KMS-11 (cell line): ENCODE data around the gene STK32C.
"Not testable (repeated sequence)": the region's sequence is repeated elsewhere in the genome, so short reads cannot be mapped to it uniquely, and the experiment has no call there.

Source experiments
- H2AFZ ChIP-seq: fragments of 200-600 bp; sonication (generic); 2 replicates; pipeline ENCODE4 v1.6.1; 2016; ENCODE audit warnings: antibody characterized with exemption, mixed run types, low read depth
- H3K27ac ChIP-seq: fragments of 200-600 bp; sonication (generic); 2 replicates; pipeline ENCODE4 v1.6.1; 2016; ENCODE audit warnings: mild to moderate bottlenecking, mixed run types
- H3K27me3 ChIP-seq: fragments of 200-600 bp; sonication (generic); 2 replicates; pipeline ENCODE4 v1.6.1; 2017; ENCODE audit warnings: mild to moderate bottlenecking, low read depth, mixed run types, moderate library complexity; ENCODE audit not compliant: insufficient read depth
- H3K36me3 ChIP-seq: fragments of 200-600 bp; sonication (generic); 2 replicates; pipeline ENCODE4 v1.6.1; 2017; ENCODE audit warnings: mild to moderate bottlenecking, mixed run types; ENCODE audit not compliant: insufficient read depth
- H3K4me1 ChIP-seq: fragments of 200-600 bp; sonication (generic); 2 replicates; pipeline ENCODE4 v1.6.1; 2016; ENCODE audit warnings: mild to moderate bottlenecking, low read depth, mixed run types; ENCODE audit not compliant: poor library complexity, severe bottlenecking
- H3K4me2 ChIP-seq: fragments of 200-600 bp; sonication (generic); 2 replicates; pipeline ENCODE4 v1.7.0; 2016; ENCODE audit warnings: mild to moderate bottlenecking, mixed run types
- H3K4me3 ChIP-seq: fragments of 200-600 bp; sonication (generic); IDR thresholded peaks from 2 replicates; pipeline ENCODE4 v1.6.1; 2017; ENCODE audit warnings: low read depth, low read length, mixed read lengths; ENCODE audit not compliant: insufficient read depth
- H3K79me2 ChIP-seq: fragments of 200-600 bp; sonication (generic); 2 replicates; pipeline ENCODE4 v1.6.1; 2016; ENCODE audit warnings: low read depth, mixed run types; ENCODE audit not compliant: insufficient read depth
- H3K9ac ChIP-seq: fragments of 200-600 bp; sonication (generic); 2 replicates; pipeline ENCODE4 v1.6.1; 2016; ENCODE audit warnings: mild to moderate bottlenecking, mixed run types
- H4K20me1 ChIP-seq: fragments of 200-600 bp; sonication (generic); 2 replicates; pipeline ENCODE4 v1.6.1; 2016; ENCODE audit warnings: mild to moderate bottlenecking, mixed run types; ENCODE audit not compliant: insufficient read depth
- CTCF ChIP-seq: fragments of 200-600 bp; sonication (generic); conservative IDR thresholded peaks from 2 replicates; pipeline ENCODE4 v1.6.1; 2017; ENCODE audit warnings: low read depth, mild to moderate bottlenecking, antibody characterized with exemption, low read length, moderate library complexity, mixed read lengths

The STK32C gene

GRCh38 chr10:132320654-132321469, 13.1 kb upstream of the STK32C start:
- Histone ChIP-seq H3K4me1 (no peaks in the 10 kb centered on the region), H3K4me2 (no peak overlapping the region), H3K9ac (no peak overlapping the region), H3K36me3 (no peaks in the 10 kb centered on the region), H3K79me2 (no peaks in the 10 kb centered on the region), H2AFZ (no peak overlapping the region), H3K4me3 (no peak overlapping the region), H3K27me3 (no peaks in the 10 kb centered on the region), H3K27ac (no peak overlapping the region), H4K20me1 (no peaks in the 10 kb centered on the region)
- TF ChIP-seq CTCF: no peak

DNA sequence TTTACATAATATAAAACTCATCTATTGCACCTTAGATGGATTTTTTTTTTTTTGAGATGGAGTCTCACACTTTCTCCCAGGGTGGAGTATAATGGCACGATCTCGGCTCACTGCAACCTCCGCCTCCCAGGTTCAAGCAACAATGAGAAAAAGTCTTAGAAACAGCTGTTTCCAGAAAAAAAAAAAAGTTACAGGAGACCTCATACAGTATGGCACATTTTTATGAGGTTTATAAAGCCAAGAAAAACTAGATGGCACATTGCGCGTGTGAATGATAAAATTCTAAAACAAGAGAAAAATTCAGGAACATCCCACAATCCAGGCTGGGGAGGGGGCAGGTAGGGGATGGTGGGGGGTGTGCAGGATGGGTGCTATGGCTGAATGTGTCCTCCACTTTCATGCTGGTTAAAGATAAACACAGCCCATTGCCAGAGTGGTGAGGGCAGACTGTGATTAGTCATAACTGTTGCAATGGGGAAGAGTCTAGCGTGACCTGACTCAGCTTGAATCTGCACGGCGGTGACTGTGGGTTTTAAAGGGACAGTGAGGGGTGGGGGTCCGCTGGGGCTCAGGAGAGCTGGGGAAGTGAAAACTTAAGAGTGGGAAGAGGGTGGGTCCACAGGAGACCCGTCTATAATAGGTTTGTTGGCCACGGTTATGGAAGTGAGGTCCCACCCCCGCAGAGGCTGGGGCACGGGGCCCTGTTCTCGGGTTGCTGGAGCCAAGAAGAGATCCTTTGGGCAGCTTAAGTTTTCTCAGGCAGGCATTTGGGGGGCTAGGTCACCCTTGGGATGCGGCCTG, 12.3 kb upstream of the STK32C start:
- H3K4me3 ChIP-seq: no peak overlapping the region
- H3K9ac ChIP-seq: no peak overlapping the region
- H3K36me3 ChIP-seq: no peaks in the 10 kb centered on the region
- H3K79me2 ChIP-seq: no peaks in the 10 kb centered on the region
- no peak for TF ChIP-seq CTCF
- no peak overlapping the region for H3K27ac ChIP-seq
- H4K20me1 ChIP-seq: no peaks in the 10 kb centered on the region
- no peaks in the 10 kb centered on the region for H3K27me3 ChIP-seq
- H3K4me2 ChIP-seq: no peak overlapping the region
- H3K4me1 ChIP-seq: no peaks in the 10 kb centered on the region
- H2AFZ ChIP-seq: no peak overlapping the region

DNA sequence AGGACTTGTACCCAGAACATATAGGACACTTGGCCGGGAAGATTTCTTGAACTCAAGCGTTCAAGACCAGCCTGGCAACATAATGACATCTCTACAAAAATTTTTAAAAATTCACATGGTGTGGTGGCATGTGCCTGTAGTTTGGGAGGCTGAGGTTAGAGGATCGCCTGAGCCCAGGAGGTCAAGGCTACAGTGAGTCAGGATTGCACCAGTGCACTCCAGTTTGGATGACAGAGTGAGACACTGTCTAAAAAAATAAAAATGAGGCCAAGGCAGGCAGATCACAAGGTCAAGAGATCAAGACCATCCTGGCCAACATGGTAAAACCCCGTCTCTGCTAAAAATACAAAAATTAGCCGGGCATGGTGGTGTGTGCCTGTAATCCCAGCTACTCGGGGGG, 9.7 kb upstream of the STK32C start:
- not testable (repeated sequence) for H2AFZ ChIP-seq, H3K27ac ChIP-seq, H3K4me1 ChIP-seq, H3K27me3 ChIP-seq, H3K36me3 ChIP-seq, H3K9ac ChIP-seq, H4K20me1 ChIP-seq, H3K79me2 ChIP-seq, H3K4me2 ChIP-seq, H3K4me3 ChIP-seq

- H2AFZ ChIP-seq: no peak overlapping the region
- no peak overlapping the region for H3K9ac ChIP-seq
- H3K4me3 ChIP-seq: no peak overlapping the region
- no peaks in the 10 kb centered on the region for H3K36me3 ChIP-seq
- no peaks in the 10 kb centered on the region for H4K20me1 ChIP-seq
- TF ChIP-seq CTCF: no peak
- H3K27ac ChIP-seq: no peak overlapping the region
- H3K27me3 ChIP-seq: no peaks in the 10 kb centered on the region
- H3K4me2 ChIP-seq: no peak overlapping the region
- H3K4me1 ChIP-seq: no peaks in the 10 kb centered on the region
- no peaks in the 10 kb centered on the region for H3K79me2 ChIP-seq
Measured at GRCh38 chr10:132316133-132316532, 8.4 kb upstream of the STK32C start.

- H3K27me3 ChIP-seq, H3K4me2 ChIP-seq, H3K4me3 ChIP-seq, H2AFZ ChIP-seq, H4K20me1 ChIP-seq, H3K9ac ChIP-seq, H3K36me3 ChIP-seq, H3K4me1 ChIP-seq, H3K27ac ChIP-seq, H3K79me2 ChIP-seq: not testable (repeated sequence)
Measured at GRCh38 chr10:132314881-132315280, 7.1 kb upstream of the STK32C start.
